Smooth muscle cell (in vitro differentiated cells): ENCODE measurements around the gene FAAP20. TPM values are rescaled to one million over a fixed set of nuclear protein-coding genes. Genes with fewer than 3 reads are reported as not detected.

Experiments used
- DNase-seq: peaks from one replicate; lab custom pipeline; 2025; ENCODE audit not compliant: unreplicated experiment; lab: John Stamatoyannopoulos, UW
- H2AFZ ChIP-seq: fragments of 200-600 bp; sonication (generic); 2 replicates; pipeline ENCODE4 v1.6.0; 2016; ENCODE audit warnings: antibody characterized with exemption, low read depth, mild to moderate bottlenecking
- H3F3A ChIP-seq: fragments of 200-600 bp; sonication (generic); 2 replicates; pipeline ENCODE4 v1.6.0; 2017; ENCODE audit warnings: antibody characterized with exemption, low read depth
- H3K27ac ChIP-seq: fragments of 200-600 bp; sonication (generic); 2 replicates; pipeline ENCODE4 v1.5.1; 2016; ENCODE audit warnings: low read depth, mild to moderate bottlenecking
- H3K27me3 ChIP-seq: fragments of 200-600 bp; sonication (generic); 2 replicates; pipeline ENCODE4 v1.6.1; 2016; ENCODE audit warnings: low read depth, mild to moderate bottlenecking
- H3K36me3 ChIP-seq: fragments of 200-600 bp; sonication (generic); 2 replicates; pipeline ENCODE4 v1.5.1; 2016; ENCODE audit warnings: low read depth
- H3K4me1 ChIP-seq: fragments of 200-600 bp; sonication (generic); 2 replicates; pipeline ENCODE4 v1.5.1; 2016; ENCODE audit warnings: low read depth
- H3K4me2 ChIP-seq: fragments of 200-600 bp; sonication (generic); 2 replicates; pipeline ENCODE4 v1.6.0; 2016; ENCODE audit warnings: mild to moderate bottlenecking
- H3K4me3 ChIP-seq: fragments of 200-600 bp; sonication (generic); 2 replicates; pipeline ENCODE4 v1.5.1; 2016; ENCODE audit warnings: mild to moderate bottlenecking
- H3K79me2 ChIP-seq: fragments of 200-600 bp; sonication (generic); 2 replicates; pipeline ENCODE4 v1.6.0; 2016; ENCODE audit warnings: low read depth, mild to moderate bottlenecking
- H3K9ac ChIP-seq: fragments of 200-600 bp; sonication (generic); 2 replicates; pipeline ENCODE4 v1.6.0; 2016; ENCODE audit warnings: low read depth
- H3K9me3 ChIP-seq: fragments of 200-600 bp; sonication (generic); replicated peaks from 2 replicates; pipeline ENCODE4 v1.5.1; 2016; ENCODE audit warnings: low read depth
- H4K20me1 ChIP-seq: fragments of 200-600 bp; sonication (generic); 2 replicates; pipeline ENCODE4 v1.6.0; 2016; ENCODE audit warnings: low read depth
- CTCF ChIP-seq: fragments of 200-600 bp; sonication (generic); IDR thresholded peaks from 2 replicates; pipeline ENCODE4 v1.5.1; 2017; ENCODE audit warnings: borderline replicate concordance, mild to moderate bottlenecking, antibody characterized with exemption; ENCODE audit not compliant: insufficient read depth, poor library complexity, severe bottlenecking
- WGBS: methylation state at CpG from one replicate; pipeline ENCODE4 v1.1.7; 2016; ENCODE audit warnings: low lambda C conversion rate; 5-methylcytosine and 5-hydroxymethylcytosine counted together
- polyA plus RNA-seq: library from polyadenylated mRNA; unstranded; fragments of >200 nt; fragmentation: Nextera tagmentation; extraction: Ambion mirVana; gene quantifications from 2 replicates; pipeline ENCODE4 v1.2.1, GENCODE V29; 2016
- total RNA-seq: library from RNA; depleted of rRNA; stranded (reverse); fragments of >200 nt; gene quantifications from 2 replicates; pipeline ENCODE4 v1.2.3, GENCODE V29; 2014

The FAAP20 gene
- total and polyA plus RNA-seq, 2 experiments from 2014 or later, result 33.1 to 162 TPM

GRCh38 chr1:2206813-2207487 is 12.4 kb upstream of the FAAP20 start:
- 83% methylated on average over 16 of the region's 16 CpGs for WGBS
- Histone ChIP-seq H3K27ac (no peak overlapping the region), H3K4me2 (no peak overlapping the region)

GRCh38 chr1:2205191-2205952 is 10.8 kb upstream of the FAAP20 start:
- Histone ChIP-seq H3K79me2 (peaks cover 8% of the 10 kb centered on the region), H3F3A (peaks cover 10% of the 10 kb centered on the region), H3K27me3 (no peaks in the 10 kb centered on the region), H4K20me1 (no peaks in the 10 kb centered on the region), H3K4me1 (peaks cover 19% of the 10 kb centered on the region), H2AFZ (peak overlapping the region; percentile 38), H3K36me3 (no peaks in the 10 kb centered on the region), H3K27ac (peak overlapping the region; percentile 45), H3K4me2 (peak overlapping the region; percentile 80), H3K9me3 (no peaks in the 10 kb centered on the region), H3K4me3 (peak overlapping the region; percentile 53), H3K9ac (peak overlapping the region; percentile 36)
- WGBS, result 15% methylated on average over 61 of the region's 84 CpGs
- no peak for TF ChIP-seq CTCF
- DNase-seq, result peak; percentile 98

More at GRCh38 chr1:2206813-2207487, 12.4 kb upstream of the FAAP20 start:
- H3K4me1 ChIP-seq, result peaks cover 20% of the 10 kb centered on the region
- TF ChIP-seq CTCF, result no peak
- no peaks in the 10 kb centered on the region for H3K79me2 ChIP-seq
- H3K9ac ChIP-seq, result no peak overlapping the region
- H3K9me3 ChIP-seq, result no peaks in the 10 kb centered on the region
- no peak overlapping the region for H3K4me3 ChIP-seq
- H3K27me3 ChIP-seq, result no peaks in the 10 kb centered on the region
- no peaks in the 10 kb centered on the region for H3K36me3 ChIP-seq
- DNase-seq, result no peak
- no peak overlapping the region for H2AFZ ChIP-seq
- H4K20me1 ChIP-seq, result no peaks in the 10 kb centered on the region
- H3F3A ChIP-seq, result peaks cover 10% of the 10 kb centered on the region

- Histone ChIP-seq H3K9me3 (no peaks in the 10 kb centered on the region), H3F3A (peaks cover 10% of the 10 kb centered on the region), H3K4me1 (peaks cover 19% of the 10 kb centered on the region), H3K9ac (no peak overlapping the region), H3K4me3 (peak overlapping the region; percentile 63), H4K20me1 (no peaks in the 10 kb centered on the region), H3K4me2 (peak overlapping the region; percentile 97), H3K36me3 (no peaks in the 10 kb centered on the region), H3K27me3 (no peaks in the 10 kb centered on the region), H3K27ac (peak overlapping the region; percentile 66), H2AFZ (peak overlapping the region; percentile 59), H3K79me2 (peaks cover 14% of the 10 kb centered on the region)
- no peak for TF ChIP-seq CTCF
- DNase-seq, result peak; percentile 98
- 1% methylated on average over 19 of the region's 60 CpGs for WGBS
Measured at GRCh38 chr1:2204415-2205190, 10.0 kb upstream of the FAAP20 start.
